Neural progenitor cell (in vitro differentiated cells): ENCODE data around the gene KRT26.
"Not testable (repeated sequence)": the region's sequence is repeated elsewhere in the genome, so short reads cannot be mapped to it uniquely, and the experiment has no call there.

Source experiments
- EZH2 ChIP-seq: fragments of 200-600 bp; sonication (generic); IDR thresholded peaks from 2 replicates; pipeline ENCODE4 v1.6.1; 2017; ENCODE audit warnings: antibody characterized with exemption, mild to moderate bottlenecking, moderate library complexity
- TF ChIP-seq, protein P1 (sequence below): fragments of 200-600 bp; sonication (generic); IDR thresholded peaks from 2 replicates; pipeline ENCODE4 v1.5.1; 2017; ENCODE audit warnings: antibody characterized with exemption, mild to moderate bottlenecking

- not testable (repeated sequence) for TF ChIP-seq EZH2
- TF ChIP-seq, protein P1, sequence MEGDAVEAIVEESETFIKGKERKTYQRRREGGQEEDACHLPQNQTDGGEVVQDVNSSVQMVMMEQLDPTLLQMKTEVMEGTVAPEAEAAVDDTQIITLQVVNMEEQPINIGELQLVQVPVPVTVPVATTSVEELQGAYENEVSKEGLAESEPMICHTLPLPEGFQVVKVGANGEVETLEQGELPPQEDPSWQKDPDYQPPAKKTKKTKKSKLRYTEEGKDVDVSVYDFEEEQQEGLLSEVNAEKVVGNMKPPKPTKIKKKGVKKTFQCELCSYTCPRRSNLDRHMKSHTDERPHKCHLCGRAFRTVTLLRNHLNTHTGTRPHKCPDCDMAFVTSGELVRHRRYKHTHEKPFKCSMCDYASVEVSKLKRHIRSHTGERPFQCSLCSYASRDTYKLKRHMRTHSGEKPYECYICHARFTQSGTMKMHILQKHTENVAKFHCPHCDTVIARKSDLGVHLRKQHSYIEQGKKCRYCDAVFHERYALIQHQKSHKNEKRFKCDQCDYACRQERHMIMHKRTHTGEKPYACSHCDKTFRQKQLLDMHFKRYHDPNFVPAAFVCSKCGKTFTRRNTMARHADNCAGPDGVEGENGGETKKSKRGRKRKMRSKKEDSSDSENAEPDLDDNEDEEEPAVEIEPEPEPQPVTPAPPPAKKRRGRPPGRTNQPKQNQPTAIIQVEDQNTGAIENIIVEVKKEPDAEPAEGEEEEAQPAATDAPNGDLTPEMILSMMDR: not testable (repeated sequence)
These were observed 23.3 kb downstream of the KRT26 start for GRCh38 chr17:40748666-40749065.
